Astrocyte (in vitro differentiated cells and primary cell): ENCODE data around the gene SDC4.

Source experiments
- EZH2 ChIP-seq: IDR thresholded peaks from 2 replicates; pipeline ENCODE4 v1.6.1; 2012; ENCODE audit warnings: mild to moderate bottlenecking, low read length, inconsistent platforms; ENCODE audit not compliant: insufficient read depth
- TF ChIP-seq, protein P1 (sequence below): IDR thresholded peaks from 2 replicates; pipeline ENCODE4 v1.5.1; 2011; ENCODE audit warnings: low read depth, mild to moderate bottlenecking, inconsistent platforms, low read length, moderate library complexity; ENCODE audit not compliant: insufficient read depth

- TF ChIP-seq, protein P1, sequence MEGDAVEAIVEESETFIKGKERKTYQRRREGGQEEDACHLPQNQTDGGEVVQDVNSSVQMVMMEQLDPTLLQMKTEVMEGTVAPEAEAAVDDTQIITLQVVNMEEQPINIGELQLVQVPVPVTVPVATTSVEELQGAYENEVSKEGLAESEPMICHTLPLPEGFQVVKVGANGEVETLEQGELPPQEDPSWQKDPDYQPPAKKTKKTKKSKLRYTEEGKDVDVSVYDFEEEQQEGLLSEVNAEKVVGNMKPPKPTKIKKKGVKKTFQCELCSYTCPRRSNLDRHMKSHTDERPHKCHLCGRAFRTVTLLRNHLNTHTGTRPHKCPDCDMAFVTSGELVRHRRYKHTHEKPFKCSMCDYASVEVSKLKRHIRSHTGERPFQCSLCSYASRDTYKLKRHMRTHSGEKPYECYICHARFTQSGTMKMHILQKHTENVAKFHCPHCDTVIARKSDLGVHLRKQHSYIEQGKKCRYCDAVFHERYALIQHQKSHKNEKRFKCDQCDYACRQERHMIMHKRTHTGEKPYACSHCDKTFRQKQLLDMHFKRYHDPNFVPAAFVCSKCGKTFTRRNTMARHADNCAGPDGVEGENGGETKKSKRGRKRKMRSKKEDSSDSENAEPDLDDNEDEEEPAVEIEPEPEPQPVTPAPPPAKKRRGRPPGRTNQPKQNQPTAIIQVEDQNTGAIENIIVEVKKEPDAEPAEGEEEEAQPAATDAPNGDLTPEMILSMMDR: no peak
- no peak for TF ChIP-seq EZH2
Observed at GRCh38 chr20:45328451-45328850, 19.8 kb downstream of the SDC4 start.
